OCI-LY3 (cell line): ENCODE data around the gene FGGY.

Source experiments
- H2AFZ ChIP-seq: fragments of 200-600, 300-600 bp; shearing (Covaris generic); 2 replicates; pipeline ENCODE4 v1.6.0; 2014; ENCODE audit warnings: antibody characterized with exemption, low read depth, low read length
- H3K27ac ChIP-seq: fragments of 200-600, 300-600 bp; sonication (generic); 2 replicates; pipeline ENCODE4 v1.5.1; 2014; ENCODE audit warnings: mild to moderate bottlenecking, low read length, moderate library complexity, mixed read lengths
- H3K27me3 ChIP-seq: fragments of 200-600, 300-600 bp; sonication (generic); 2 replicates; pipeline ENCODE4 v1.6.1; 2014; ENCODE audit warnings: low read depth, low read length, mixed read lengths
- H3K36me3 ChIP-seq: fragments of 200-600, 300-600 bp; sonication (generic); replicated peaks from 2 replicates; pipeline ENCODE3; 2014; ENCODE audit warnings: low read depth, low read length, mixed read lengths
- H3K4me1 ChIP-seq: fragments of 300-600, 200-600 bp; sonication (generic); 2 replicates; pipeline ENCODE4 v1.6.1; 2014; ENCODE audit warnings: low read length, mixed read lengths
- H3K4me2 ChIP-seq: fragments of 200-600, 300-600 bp; sonication (generic); 2 replicates; pipeline ENCODE4 v1.6.1; 2014; ENCODE audit warnings: low read length, mixed read lengths
- H3K4me3 ChIP-seq: fragments of 300-600, 200-600 bp; sonication (generic); 2 replicates; pipeline ENCODE4 v1.5.1; 2014; ENCODE audit warnings: antibody characterized with exemption, mild to moderate bottlenecking, low read length, moderate library complexity
- H3K79me2 ChIP-seq: fragments of 300-600, 200-600 bp; shearing (Covaris generic); 2 replicates; pipeline ENCODE4 v1.6.1; 2014; ENCODE audit warnings: mild to moderate bottlenecking, low read length, mixed read lengths
- H3K9ac ChIP-seq: fragments of 300-600, 200-600 bp; shearing (Covaris generic); 2 replicates; pipeline ENCODE4 v1.6.0; 2014; ENCODE audit warnings: mild to moderate bottlenecking, low read length, moderate library complexity
- H3K9me3 ChIP-seq: fragments of 200-600, 300-600 bp; shearing (Covaris generic); 2 replicates; pipeline ENCODE4 v1.6.1; 2014; ENCODE audit warnings: low read length, mixed read lengths; ENCODE audit not compliant: insufficient read depth
- H4K20me1 ChIP-seq: fragments of 200-600, 300-600 bp; sonication (generic); 2 replicates; pipeline ENCODE4 v1.6.1; 2016; ENCODE audit warnings: low read length, mixed read lengths; ENCODE audit not compliant: insufficient read depth
- EZH2phosphoT487 ChIP-seq: fragments of 200-600 bp; shearing (Covaris generic); IDR thresholded peaks from 2 replicates; pipeline ENCODE4 v1.6.1; 2018; ENCODE audit warnings: antibody characterized with exemption, mixed run types, low read depth
- TF ChIP-seq, protein P1 (sequence below): fragments of 200-600, 300-600 bp; sonication (generic); IDR thresholded peaks from 2 replicates; pipeline ENCODE4 v1.5.1; 2014; ENCODE audit warnings: antibody characterized with exemption, low read length, low read depth

Gene FGGY

GRCh38 chr1:59617434-59617833 lies 320.5 kb downstream of the FGGY start:
- no peaks in the 10 kb centered on the region for H3K36me3 ChIP-seq
- no peak overlapping the region for H2AFZ ChIP-seq
- no peak for TF ChIP-seq EZH2phosphoT487
- TF ChIP-seq, protein P1, sequence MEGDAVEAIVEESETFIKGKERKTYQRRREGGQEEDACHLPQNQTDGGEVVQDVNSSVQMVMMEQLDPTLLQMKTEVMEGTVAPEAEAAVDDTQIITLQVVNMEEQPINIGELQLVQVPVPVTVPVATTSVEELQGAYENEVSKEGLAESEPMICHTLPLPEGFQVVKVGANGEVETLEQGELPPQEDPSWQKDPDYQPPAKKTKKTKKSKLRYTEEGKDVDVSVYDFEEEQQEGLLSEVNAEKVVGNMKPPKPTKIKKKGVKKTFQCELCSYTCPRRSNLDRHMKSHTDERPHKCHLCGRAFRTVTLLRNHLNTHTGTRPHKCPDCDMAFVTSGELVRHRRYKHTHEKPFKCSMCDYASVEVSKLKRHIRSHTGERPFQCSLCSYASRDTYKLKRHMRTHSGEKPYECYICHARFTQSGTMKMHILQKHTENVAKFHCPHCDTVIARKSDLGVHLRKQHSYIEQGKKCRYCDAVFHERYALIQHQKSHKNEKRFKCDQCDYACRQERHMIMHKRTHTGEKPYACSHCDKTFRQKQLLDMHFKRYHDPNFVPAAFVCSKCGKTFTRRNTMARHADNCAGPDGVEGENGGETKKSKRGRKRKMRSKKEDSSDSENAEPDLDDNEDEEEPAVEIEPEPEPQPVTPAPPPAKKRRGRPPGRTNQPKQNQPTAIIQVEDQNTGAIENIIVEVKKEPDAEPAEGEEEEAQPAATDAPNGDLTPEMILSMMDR, result no peak
- H3K79me2 ChIP-seq, result no peaks in the 10 kb centered on the region
- no peak overlapping the region for H3K27ac ChIP-seq
- H3K4me1 ChIP-seq, result no peaks in the 10 kb centered on the region
- no peaks in the 10 kb centered on the region for H3K9me3 ChIP-seq
- no peaks in the 10 kb centered on the region for H4K20me1 ChIP-seq
- H3K4me2 ChIP-seq, result no peak overlapping the region
- no peaks in the 10 kb centered on the region for H3K27me3 ChIP-seq
- no peak overlapping the region for H3K4me3 ChIP-seq
- H3K9ac ChIP-seq, result no peak overlapping the region

GRCh38 chr1:59619557-59619956 lies 322.7 kb downstream of the FGGY start:
- Histone ChIP-seq H3K4me2 (no peak overlapping the region), H3K79me2 (no peaks in the 10 kb centered on the region), H3K36me3 (no peaks in the 10 kb centered on the region), H3K27ac (no peak overlapping the region), H3K4me3 (no peak overlapping the region), H3K9ac (no peak overlapping the region), H4K20me1 (no peaks in the 10 kb centered on the region), H2AFZ (no peak overlapping the region), H3K27me3 (no peaks in the 10 kb centered on the region), H3K4me1 (no peaks in the 10 kb centered on the region), H3K9me3 (no peaks in the 10 kb centered on the region)
- TF ChIP-seq EZH2phosphoT487, result no peak
- TF ChIP-seq, protein P1, result no peak

GRCh38 chr1:59625384-59625783 lies 328.5 kb downstream of the FGGY start:
- H3K9ac ChIP-seq, result no peak overlapping the region
- no peaks in the 10 kb centered on the region for H3K27me3 ChIP-seq
- H2AFZ ChIP-seq, result no peak overlapping the region
- H3K9me3 ChIP-seq, result no peaks in the 10 kb centered on the region
- TF ChIP-seq EZH2phosphoT487, result no peak
- TF ChIP-seq, protein P1, result no peak
- no peaks in the 10 kb centered on the region for H3K36me3 ChIP-seq
- no peaks in the 10 kb centered on the region for H3K4me1 ChIP-seq
- H3K79me2 ChIP-seq, result no peaks in the 10 kb centered on the region
- no peak overlapping the region for H3K27ac ChIP-seq
- no peaks in the 10 kb centered on the region for H4K20me1 ChIP-seq
- no peak overlapping the region for H3K4me2 ChIP-seq
- no peak overlapping the region for H3K4me3 ChIP-seq

- TF ChIP-seq EZH2phosphoT487, result no peak
- TF ChIP-seq, protein P1, result no peak
- Histone ChIP-seq H3K4me3 (no peak overlapping the region), H3K36me3 (no peaks in the 10 kb centered on the region), H3K4me2 (no peak overlapping the region), H3K27ac (no peak overlapping the region), H3K9me3 (no peaks in the 10 kb centered on the region), H3K79me2 (no peaks in the 10 kb centered on the region), H3K27me3 (no peaks in the 10 kb centered on the region), H2AFZ (no peak overlapping the region), H3K9ac (no peak overlapping the region), H3K4me1 (no peaks in the 10 kb centered on the region), H4K20me1 (no peaks in the 10 kb centered on the region)
Observed at GRCh38 chr1:59631561-59632255, 334.8 kb downstream of the FGGY start.
